Astrocyte (in vitro differentiated cells and primary cell): ENCODE measurements around the gene ARHGDIA. TPM values are rescaled to one million over a fixed set of nuclear protein-coding genes. Genes with fewer than 3 reads are reported as not detected.

Source experiments
- DNase-seq: peaks from one replicate; pipeline ENCODE4 v3.0.0-alpha.2; 2010; ENCODE audit warnings: low read depth
- FAIRE-seq: peaks from 2 replicates; lab custom pipeline; 2011; peaks lifted over from hg19 to GRCh38; lab: Jason Lieb, UNC
- H2AFZ ChIP-seq: 2 replicates; pipeline ENCODE4 v1.6.0; 2012; ENCODE audit warnings: low read depth, low read length, inconsistent platforms
- H3K27ac ChIP-seq: 2 replicates; pipeline ENCODE4 v1.5.1; 2011; ENCODE audit warnings: low read depth, low read length, inconsistent platforms
- H3K27me3 ChIP-seq: 2 replicates; pipeline ENCODE4 v1.6.0; 2011; ENCODE audit warnings: low read length, inconsistent platforms; ENCODE audit not compliant: insufficient read depth
- H3K36me3 ChIP-seq: 2 replicates; pipeline ENCODE4 v1.5.1; 2011; ENCODE audit warnings: low read length, inconsistent platforms; ENCODE audit not compliant: insufficient read depth
- H3K4me1 ChIP-seq: 2 replicates; pipeline ENCODE4 v1.5.1; 2011; ENCODE audit warnings: low read length, inconsistent platforms; ENCODE audit not compliant: insufficient read depth
- H3K4me2 ChIP-seq: 2 replicates; pipeline ENCODE4 v1.6.0; 2012; ENCODE audit warnings: low read length, inconsistent platforms
- H3K4me3 ChIP-seq: 2 replicates; pipeline ENCODE4 v1.5.1; 2011; ENCODE audit warnings: low read depth, mild to moderate bottlenecking, low read length, inconsistent platforms; ENCODE audit not compliant: insufficient read depth
- H3K79me2 ChIP-seq: 2 replicates; pipeline ENCODE4 v1.6.0; 2012; ENCODE audit warnings: mild to moderate bottlenecking, low read length, inconsistent platforms; ENCODE audit not compliant: insufficient read depth
- H3K9ac ChIP-seq: 2 replicates; pipeline ENCODE4 v1.6.0; 2012; ENCODE audit warnings: mild to moderate bottlenecking, low read length, inconsistent platforms
- H3K9me3 ChIP-seq: 2 replicates; pipeline ENCODE4 v1.5.1; 2012; ENCODE audit warnings: low read depth, mild to moderate bottlenecking, low read length, inconsistent platforms; ENCODE audit not compliant: insufficient read depth
- H4K20me1 ChIP-seq: 2 replicates; pipeline ENCODE4 v1.6.0; 2012; ENCODE audit warnings: low read length, inconsistent platforms; ENCODE audit not compliant: insufficient read depth
- H3K27ac Mint-ChIP-seq: one replicate; pipeline ENCODE4 v1.8.0; 2021; ENCODE audit warnings: mild to moderate bottlenecking, mixed read lengths; ENCODE audit not compliant: unreplicated experiment
- H3K27me3 Mint-ChIP-seq: one replicate; pipeline ENCODE4 v1.8.0; 2021; ENCODE audit warnings: low read depth, mixed read lengths; ENCODE audit not compliant: unreplicated experiment
- H3K36me3 Mint-ChIP-seq: one replicate; pipeline ENCODE4 v1.8.0; 2021; ENCODE audit warnings: low read depth, mixed read lengths; ENCODE audit not compliant: unreplicated experiment
- H3K4me1 Mint-ChIP-seq: one replicate; pipeline ENCODE4 v1.8.0; 2021; ENCODE audit warnings: low read depth, mixed read lengths; ENCODE audit not compliant: unreplicated experiment
- H3K4me3 Mint-ChIP-seq: one replicate; pipeline ENCODE4 v1.8.0; 2021; ENCODE audit warnings: mild to moderate bottlenecking, moderate library complexity, mixed read lengths; ENCODE audit not compliant: unreplicated experiment
- H3K9me3 Mint-ChIP-seq: one replicate; pipeline ENCODE4 v1.8.0; 2021; ENCODE audit warnings: mild to moderate bottlenecking, mixed read lengths; ENCODE audit not compliant: unreplicated experiment
- EZH2 ChIP-seq: IDR thresholded peaks from 2 replicates; pipeline ENCODE4 v1.6.1; 2012; ENCODE audit warnings: mild to moderate bottlenecking, low read length, inconsistent platforms; ENCODE audit not compliant: insufficient read depth
- total RNA-seq: library from RNA; stranded (reverse); gene quantifications from 2 replicates; pipeline ENCODE4 v1.2.1, GENCODE V29; 2021
- TF ChIP-seq, protein P1 (sequence below): IDR thresholded peaks from 2 replicates; pipeline ENCODE4 v1.5.1; 2011; ENCODE audit warnings: low read depth, mild to moderate bottlenecking, inconsistent platforms, low read length, moderate library complexity; ENCODE audit not compliant: insufficient read depth

Gene ARHGDIA
- total RNA-seq, 1 donor from 2014 or later: 352 TPM

DNA sequence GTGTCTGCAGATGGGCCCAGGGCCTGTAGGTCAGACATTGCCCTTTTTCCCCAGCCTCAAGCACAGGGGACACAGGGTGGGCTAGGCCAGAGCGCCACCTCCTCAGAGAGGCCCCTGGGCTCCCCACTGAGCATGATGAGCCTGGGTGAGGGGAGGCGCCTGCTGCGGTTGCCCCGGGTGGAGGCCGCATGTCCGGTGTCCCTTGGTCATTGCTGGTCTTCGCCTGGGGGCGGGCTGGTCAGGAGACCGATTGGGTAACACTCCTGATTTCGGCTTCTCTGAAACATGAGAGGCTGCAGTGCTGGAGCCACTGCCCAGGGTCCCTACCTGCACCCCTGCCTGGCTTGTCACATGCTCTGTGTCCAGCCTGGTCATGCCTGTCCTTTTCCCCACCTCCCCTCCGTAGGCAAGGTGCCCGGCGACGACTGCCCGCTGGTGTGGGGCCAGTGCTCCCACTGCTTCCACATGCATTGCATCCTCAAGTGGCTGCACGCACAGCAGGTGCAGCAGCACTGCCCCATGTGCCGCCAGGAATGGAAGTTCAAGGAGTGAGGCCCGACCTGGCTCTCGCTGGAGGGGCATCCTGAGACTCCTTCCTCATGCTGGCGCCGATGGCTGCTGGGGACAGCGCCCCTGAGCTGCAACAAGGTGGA lies 28.5 kb upstream of the ARHGDIA start:
- Histone ChIP-seq H3K79me2 (peaks cover 15% of the 10 kb centered on the region), H3K9ac (peak overlapping the region; percentile 81), H3K27ac (peak overlapping the region; percentile 95), H3K4me1 (peaks cover 32% of the 10 kb centered on the region), H4K20me1 (peaks cover 22% of the 10 kb centered on the region), H3K36me3 (peaks cover 4% of the 10 kb centered on the region), H3K4me2 (peak overlapping the region; percentile 70), H3K9me3 (no peaks in the 10 kb centered on the region), H2AFZ (no peak overlapping the region), H3K4me3 (no peak overlapping the region), H3K27me3 (no peaks in the 10 kb centered on the region)
- Mint-ChIP-seq H3K36me3 (peaks cover 13% of the 10 kb centered on the region), H3K4me3 (peak overlapping the region; percentile 14), H3K4me1 (peaks cover 12% of the 10 kb centered on the region), H3K27me3 (no peaks in the 10 kb centered on the region), H3K27ac (peak overlapping the region; percentile 58), H3K9me3 (no peaks in the 10 kb centered on the region)
- no peak for FAIRE-seq
- no peak for DNase-seq
- TF ChIP-seq, protein P1, sequence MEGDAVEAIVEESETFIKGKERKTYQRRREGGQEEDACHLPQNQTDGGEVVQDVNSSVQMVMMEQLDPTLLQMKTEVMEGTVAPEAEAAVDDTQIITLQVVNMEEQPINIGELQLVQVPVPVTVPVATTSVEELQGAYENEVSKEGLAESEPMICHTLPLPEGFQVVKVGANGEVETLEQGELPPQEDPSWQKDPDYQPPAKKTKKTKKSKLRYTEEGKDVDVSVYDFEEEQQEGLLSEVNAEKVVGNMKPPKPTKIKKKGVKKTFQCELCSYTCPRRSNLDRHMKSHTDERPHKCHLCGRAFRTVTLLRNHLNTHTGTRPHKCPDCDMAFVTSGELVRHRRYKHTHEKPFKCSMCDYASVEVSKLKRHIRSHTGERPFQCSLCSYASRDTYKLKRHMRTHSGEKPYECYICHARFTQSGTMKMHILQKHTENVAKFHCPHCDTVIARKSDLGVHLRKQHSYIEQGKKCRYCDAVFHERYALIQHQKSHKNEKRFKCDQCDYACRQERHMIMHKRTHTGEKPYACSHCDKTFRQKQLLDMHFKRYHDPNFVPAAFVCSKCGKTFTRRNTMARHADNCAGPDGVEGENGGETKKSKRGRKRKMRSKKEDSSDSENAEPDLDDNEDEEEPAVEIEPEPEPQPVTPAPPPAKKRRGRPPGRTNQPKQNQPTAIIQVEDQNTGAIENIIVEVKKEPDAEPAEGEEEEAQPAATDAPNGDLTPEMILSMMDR: no peak
- TF ChIP-seq EZH2: no peak

DNA sequence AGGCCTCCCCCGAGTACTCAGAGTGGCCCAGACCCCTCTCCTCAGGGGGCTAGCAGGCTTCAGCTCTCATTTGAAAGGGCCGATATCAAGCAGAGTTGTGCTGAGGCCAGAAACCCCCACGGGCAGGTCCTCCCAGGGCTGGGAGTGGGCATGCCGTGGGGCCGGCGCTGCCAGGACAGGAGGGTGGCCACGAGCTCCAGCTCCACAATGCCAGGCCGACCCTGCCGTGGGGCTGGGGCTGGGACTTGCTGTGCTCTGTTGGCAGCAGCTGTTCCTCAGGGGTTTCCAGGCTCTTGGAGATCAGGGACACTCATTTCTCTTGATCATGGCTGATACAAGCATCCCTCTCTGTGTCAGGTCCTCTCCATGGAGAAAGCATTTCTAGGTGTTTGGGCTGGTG lies 27.7 kb upstream of the ARHGDIA start:
- Histone ChIP-seq H3K27me3 (no peaks in the 10 kb centered on the region), H2AFZ (no peak overlapping the region), H3K36me3 (peaks cover 4% of the 10 kb centered on the region), H4K20me1 (peaks cover 22% of the 10 kb centered on the region), H3K4me3 (no peak overlapping the region), H3K4me2 (peak overlapping the region; percentile 70), H3K9ac (peak overlapping the region; percentile 81), H3K27ac (peak overlapping the region; percentile 95), H3K9me3 (no peaks in the 10 kb centered on the region), H3K79me2 (peaks cover 22% of the 10 kb centered on the region), H3K4me1 (peaks cover 32% of the 10 kb centered on the region)
- Mint-ChIP-seq H3K4me1 (peaks cover 12% of the 10 kb centered on the region), H3K27me3 (no peaks in the 10 kb centered on the region), H3K36me3 (peaks cover 13% of the 10 kb centered on the region), H3K27ac (peak overlapping the region; percentile 78), H3K4me3 (peak overlapping the region; percentile 34), H3K9me3 (no peaks in the 10 kb centered on the region)
- DNase-seq: no peak
- FAIRE-seq: no peak
- TF ChIP-seq, protein P1: no peak
- no peak for TF ChIP-seq EZH2
